ENCODE measurements around the gene ERAP2.

Gene ERAP2

GRCh38 chr5:96864922-96865530, 11.3 kb upstream of the ERAP2 start:
- Histone ChIP-seq H3K36me3 (no peaks in the 10 kb centered on the region), H3K27me3 (no peaks in the 10 kb centered on the region), H3K4me1 (peaks cover 8% of the 10 kb centered on the region; the same call in 1 of the 2 replicates), H3K4me3 (ENCODE audit: low read depth, low read length) (no peak overlapping the region), H3K9me3 (no peaks in the 10 kb centered on the region)
- TF ChIP-seq, protein P1, sequence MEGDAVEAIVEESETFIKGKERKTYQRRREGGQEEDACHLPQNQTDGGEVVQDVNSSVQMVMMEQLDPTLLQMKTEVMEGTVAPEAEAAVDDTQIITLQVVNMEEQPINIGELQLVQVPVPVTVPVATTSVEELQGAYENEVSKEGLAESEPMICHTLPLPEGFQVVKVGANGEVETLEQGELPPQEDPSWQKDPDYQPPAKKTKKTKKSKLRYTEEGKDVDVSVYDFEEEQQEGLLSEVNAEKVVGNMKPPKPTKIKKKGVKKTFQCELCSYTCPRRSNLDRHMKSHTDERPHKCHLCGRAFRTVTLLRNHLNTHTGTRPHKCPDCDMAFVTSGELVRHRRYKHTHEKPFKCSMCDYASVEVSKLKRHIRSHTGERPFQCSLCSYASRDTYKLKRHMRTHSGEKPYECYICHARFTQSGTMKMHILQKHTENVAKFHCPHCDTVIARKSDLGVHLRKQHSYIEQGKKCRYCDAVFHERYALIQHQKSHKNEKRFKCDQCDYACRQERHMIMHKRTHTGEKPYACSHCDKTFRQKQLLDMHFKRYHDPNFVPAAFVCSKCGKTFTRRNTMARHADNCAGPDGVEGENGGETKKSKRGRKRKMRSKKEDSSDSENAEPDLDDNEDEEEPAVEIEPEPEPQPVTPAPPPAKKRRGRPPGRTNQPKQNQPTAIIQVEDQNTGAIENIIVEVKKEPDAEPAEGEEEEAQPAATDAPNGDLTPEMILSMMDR (IDR thresholded peaks at IDR 0.05; ENCODE audit: low read depth, low read length), result no peak
- DNase-seq, result no peak

DNA sequence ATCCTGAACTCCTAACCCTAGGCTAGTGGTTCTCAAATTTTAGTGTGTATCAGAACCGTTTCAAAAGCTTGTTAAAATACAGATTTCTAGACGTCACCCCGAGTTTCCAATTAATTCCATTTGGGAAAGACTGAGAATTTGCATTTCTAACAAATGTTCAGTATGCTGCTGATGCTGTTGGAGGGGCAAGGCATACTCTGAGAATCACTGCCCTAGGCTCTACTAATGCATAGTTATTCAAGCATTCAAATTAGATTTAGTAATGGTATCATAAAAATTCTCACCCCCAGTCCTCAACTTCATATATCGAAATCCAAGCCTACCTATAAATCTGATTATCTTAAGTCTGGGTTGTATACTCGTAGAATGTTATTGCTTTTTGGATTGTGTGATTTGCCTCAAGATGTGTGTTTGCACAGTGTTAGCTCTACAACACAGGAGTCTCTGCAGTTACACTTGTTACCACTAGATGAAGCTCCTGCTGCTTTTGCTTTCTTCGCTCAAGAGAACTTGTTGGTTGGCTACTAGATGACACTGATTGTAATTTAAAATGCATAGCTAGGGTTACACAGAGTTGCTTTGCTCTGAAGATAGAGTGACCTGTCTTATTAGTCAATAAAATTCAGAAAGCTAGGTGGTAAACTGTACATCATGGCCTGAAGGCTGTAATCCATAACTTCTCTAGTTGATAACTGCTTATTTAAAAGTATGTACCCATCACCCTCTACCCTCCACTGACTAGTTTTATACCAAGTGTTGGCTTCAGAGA, 7.5 kb upstream of the ERAP2 start:
- no peaks in the 10 kb centered on the region for H3K27me3 ChIP-seq
- H3K4me1 ChIP-seq, result no peaks in the 10 kb centered on the region
- H3K36me3 ChIP-seq, result no peaks in the 10 kb centered on the region
- TF ChIP-seq, protein P1 (IDR thresholded peaks at IDR 0.05; ENCODE audit: low read depth, low read length), result peak; percentile 99
- no peak overlapping the region for H3K4me3 ChIP-seq (ENCODE audit: low read depth, low read length)
- peak; percentile 17 for DNase-seq
- H3K9me3 ChIP-seq, result no peaks in the 10 kb centered on the region

GRCh38 chr5:96869372-96869641, 7.0 kb upstream of the ERAP2 start:
- TF ChIP-seq, protein P1 (IDR thresholded peaks at IDR 0.05; ENCODE audit: low read depth, low read length), result no peak
- H3K4me1 ChIP-seq, result no peaks in the 10 kb centered on the region

GRCh38 chr5:96870094-96871026, 5.9 kb upstream of the ERAP2 start:
- TF ChIP-seq, protein P1 (IDR thresholded peaks at IDR 0.05; ENCODE audit: low read depth, low read length), result no peak
- Histone ChIP-seq H3K27me3 (no peaks in the 10 kb centered on the region), H3K4me3 (ENCODE audit: low read depth, low read length) (no peak overlapping the region), H3K4me1 (no peaks in the 10 kb centered on the region), H3K36me3 (no peaks in the 10 kb centered on the region), H3K9me3 (no peaks in the 10 kb centered on the region)
- no peak for DNase-seq

More at GRCh38 chr5:96869372-96869641, 7.0 kb upstream of the ERAP2 start:
- Histone ChIP-seq H3K27me3 (no peaks in the 10 kb centered on the region), H3K36me3 (no peaks in the 10 kb centered on the region), H3K9me3 (no peaks in the 10 kb centered on the region), H3K4me3 (ENCODE audit: low read depth, low read length) (no peak overlapping the region)
- no peak for DNase-seq

- peaks cover 5% of the 10 kb centered on the region for H3K4me1 ChIP-seq
Observed at GRCh38 chr5:96871027-96871399, 5.3 kb upstream of the ERAP2 start.

More at GRCh38 chr5:96871027-96871399, 5.3 kb upstream of the ERAP2 start:
- TF ChIP-seq, protein P1 (IDR thresholded peaks at IDR 0.05; ENCODE audit: low read depth, low read length), result no peak
- Histone ChIP-seq H3K4me3 (ENCODE audit: low read depth, low read length) (no peak overlapping the region), H3K36me3 (no peaks in the 10 kb centered on the region), H3K9me3 (no peaks in the 10 kb centered on the region), H3K27me3 (no peaks in the 10 kb centered on the region)
- DNase-seq, result no peak
